AML-193 (cell line): ENCODE results near the gene CORO2B.

Source experiments
- DNase-seq, 2 experiments: peaks; one replicate each; lab custom pipeline; 2025; lab: John Stamatoyannopoulos, UW

Gene CORO2B

GRCh38 chr15:68553994-68554720 lies 24.6 kb upstream of the CORO2B start:
- peak; percentile 27 to 30 for DNase-seq

DNA sequence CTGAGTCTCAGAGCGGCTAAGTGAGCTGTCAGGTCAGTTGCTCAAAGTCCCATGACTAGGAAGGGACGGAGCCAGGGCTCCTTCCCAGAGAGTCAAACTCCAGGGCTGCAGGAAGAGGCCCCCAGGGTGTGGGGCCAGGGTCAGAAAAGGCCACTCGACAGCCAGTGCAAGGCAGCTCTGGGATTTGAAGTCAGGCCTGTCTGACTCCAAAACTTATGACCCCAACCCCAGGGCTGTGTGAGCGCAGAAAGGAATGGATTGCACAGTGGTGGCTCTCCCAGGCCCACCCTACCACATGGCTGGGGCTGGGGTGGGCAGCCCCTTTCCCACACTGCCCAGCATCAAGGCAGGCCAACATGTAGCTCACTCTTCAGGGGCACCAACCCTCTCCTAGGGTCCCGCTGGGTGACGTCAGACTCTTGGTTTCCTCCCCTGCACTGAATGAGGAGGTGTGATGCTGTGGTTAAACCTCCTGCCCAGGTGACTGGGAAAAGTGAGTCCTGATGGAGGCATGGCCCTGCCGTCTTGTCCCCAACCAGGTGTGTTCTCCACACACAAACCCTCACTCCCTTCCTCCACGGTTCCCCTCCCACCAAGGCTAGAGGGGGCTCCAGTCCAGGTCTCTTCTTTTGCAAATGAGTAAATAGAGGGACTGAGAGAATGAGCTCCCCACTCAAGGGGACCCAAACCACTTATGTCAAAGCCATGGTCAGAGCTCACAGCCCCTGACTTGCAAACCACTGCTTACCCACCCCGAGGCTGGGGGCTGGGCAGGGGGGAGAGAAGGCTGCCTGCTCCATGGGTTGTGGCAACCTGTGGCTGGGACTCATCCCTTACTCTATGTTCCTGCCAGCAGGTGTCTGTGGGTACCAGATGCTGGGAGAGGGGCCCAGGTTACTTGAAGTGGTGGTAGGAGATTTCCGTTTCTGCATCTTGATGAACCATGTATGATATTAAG lies 23.8 kb upstream of the CORO2B start:
- DNase-seq = no peak

DNA sequence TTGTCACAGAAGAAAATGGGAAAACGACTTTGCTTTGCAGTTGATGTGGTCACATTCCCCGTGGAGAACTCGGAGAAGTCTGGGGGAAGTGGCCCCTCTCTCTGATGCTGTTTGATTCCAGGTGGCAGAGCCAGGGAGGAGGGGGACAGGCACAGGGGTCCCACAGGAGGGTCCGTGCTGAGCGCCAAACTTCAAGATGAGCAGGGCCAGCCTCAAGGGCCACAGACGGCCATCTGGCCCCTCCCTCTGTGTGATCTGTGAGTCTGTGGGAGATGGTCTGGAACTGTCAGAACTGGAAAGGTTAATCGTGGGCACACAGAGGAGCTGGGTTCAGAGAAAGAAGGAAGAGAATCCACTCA lies 23.1 kb upstream of the CORO2B start:
- no peak for DNase-seq

- no peak for DNase-seq
Observed at GRCh38 chr15:68556139-68556990, 22.4 kb upstream of the CORO2B start.

GRCh38 chr15:68557469-68558317 lies 21.1 kb upstream of the CORO2B start:
- DNase-seq = no peak

DNA sequence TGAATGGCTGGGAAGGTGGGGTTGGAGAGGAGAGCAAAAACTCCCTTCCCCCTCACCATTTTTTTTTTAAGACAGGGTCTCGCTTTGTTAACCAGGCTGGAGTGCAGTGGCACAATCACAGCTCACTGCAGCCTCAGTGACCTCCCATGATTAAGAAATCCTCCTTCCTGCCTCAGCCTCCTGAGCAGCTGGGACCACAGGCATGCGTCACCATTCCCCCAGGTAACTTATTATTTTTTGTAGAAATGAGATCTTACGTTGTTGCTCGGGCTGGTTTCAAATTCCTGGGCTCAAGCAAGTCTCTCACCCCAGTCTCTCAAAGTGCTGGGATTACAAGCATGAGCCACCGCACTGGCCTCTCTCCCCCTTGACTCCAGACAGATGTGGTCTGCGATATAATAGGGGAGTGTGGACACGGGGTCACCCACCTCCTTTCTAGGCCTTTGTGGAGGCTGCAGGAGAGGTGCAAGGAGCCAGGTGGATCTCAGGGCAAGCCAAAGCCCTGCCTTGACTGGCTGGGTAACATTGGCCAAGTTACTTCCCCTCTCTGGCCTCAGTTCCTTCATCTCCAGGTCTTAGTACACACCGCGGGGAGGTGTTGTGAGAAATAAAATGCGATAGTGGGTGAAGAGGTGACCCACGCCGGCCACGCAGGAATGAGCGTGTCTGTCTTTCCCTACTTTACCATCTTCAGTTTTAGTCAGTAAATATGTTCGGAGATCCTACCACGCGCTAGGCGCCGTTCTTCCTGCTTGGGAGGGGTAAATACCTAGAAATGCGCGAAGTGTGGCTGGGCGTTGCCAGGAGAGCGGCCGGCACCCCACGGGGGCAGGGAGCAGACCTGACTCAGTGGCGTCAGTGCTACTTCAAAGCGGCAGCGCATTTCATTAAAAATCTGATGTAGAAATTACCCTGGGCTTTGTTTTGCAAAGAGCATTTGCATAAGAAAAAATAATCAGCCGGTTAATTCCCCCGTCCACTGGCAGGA lies 20.2 kb upstream of the CORO2B start:
- no peak for DNase-seq

GRCh38 chr15:68559345-68560310 lies 19.2 kb upstream of the CORO2B start:
- DNase-seq = peak in 1 of 2 experiments; percentile 37

GRCh38 chr15:68560501-68561113 lies 18.2 kb upstream of the CORO2B start:
- no peak for DNase-seq

DNA sequence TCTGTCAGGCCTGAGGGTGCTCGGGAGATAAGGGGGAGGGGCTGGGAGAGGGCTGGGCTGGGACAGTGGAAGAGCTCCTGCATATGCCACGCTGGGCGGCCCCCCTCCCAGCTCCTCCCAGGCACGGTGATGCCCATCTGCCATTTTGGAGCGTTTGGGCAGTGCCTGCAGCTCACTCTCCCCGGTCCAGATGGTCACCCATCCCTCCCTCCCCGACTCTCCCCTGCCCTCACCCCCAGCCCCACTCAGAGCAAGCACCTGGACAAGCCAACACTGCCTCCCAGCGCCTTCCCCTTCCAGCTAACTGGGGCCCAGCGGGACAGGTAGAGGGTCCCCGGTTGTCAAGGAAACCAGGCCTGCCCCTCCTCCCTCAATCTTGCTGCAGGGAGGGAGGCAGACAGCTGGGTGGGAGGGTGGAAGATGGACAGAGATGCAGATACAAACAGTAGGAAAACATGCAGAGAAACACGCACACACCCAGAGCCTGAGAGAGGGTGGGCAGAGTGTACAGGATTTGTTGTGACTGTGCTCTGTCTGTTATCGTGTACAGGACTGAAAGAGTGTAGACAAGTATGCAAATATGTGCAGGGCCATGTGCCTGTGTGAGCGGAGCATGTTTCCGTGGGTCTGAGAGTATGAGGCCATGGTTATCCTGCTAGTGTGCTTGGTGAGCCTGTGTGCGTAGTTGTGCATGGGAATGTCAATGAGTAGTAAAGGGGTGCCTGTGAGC lies 17.5 kb upstream of the CORO2B start:
- DNase-seq = no peak

GRCh38 chr15:68561901-68562300 lies 16.9 kb upstream of the CORO2B start:
- DNase-seq = no peak

GRCh38 chr15:68564173-68564572 lies 14.6 kb upstream of the CORO2B start:
- no peak for DNase-seq

DNA sequence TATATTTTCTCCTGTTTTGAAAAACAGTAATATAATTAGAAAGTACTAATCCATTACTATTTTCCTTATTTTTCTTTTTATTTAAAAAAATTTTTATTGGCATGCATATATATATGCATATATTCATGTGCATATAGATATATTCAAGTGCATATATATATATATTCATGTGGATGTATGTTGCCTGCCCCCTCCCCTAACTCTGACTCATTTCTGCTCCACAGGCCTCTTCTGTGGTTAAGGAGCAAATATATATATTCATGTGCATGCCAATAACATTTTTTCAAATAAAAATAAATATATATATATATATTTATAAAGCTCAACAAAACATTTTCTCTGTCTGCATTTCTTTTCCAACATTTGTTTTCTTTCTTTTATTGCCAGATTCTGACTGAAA lies 13.6 kb upstream of the CORO2B start:
- no peak for DNase-seq

GRCh38 chr15:68565726-68566125 lies 13.1 kb upstream of the CORO2B start:
- DNase-seq = no peak

GRCh38 chr15:68566377-68566954 lies 12.3 kb upstream of the CORO2B start:
- no peak for DNase-seq

DNA sequence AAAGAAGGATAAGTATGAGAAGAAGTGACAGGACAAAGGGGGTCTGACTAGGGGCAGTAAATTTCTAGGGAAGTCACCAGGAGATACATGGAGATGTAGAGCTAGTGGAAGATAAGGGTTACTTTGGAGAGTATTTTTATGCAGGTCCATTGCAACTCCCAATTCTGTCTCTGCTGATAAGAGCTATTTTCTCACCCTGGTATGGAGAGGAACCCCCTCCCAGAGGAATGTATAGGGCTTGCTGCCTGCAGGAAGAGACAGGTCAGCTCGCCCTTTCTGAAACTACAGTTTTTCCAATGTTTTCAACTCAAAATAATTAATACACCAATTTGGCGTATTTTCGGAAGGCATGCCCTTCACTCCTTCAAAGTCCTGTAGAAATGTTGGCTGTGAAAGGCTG lies 11.4 kb upstream of the CORO2B start:
- DNase-seq = no peak

- DNase-seq = no peak
Observed at GRCh38 chr15:68570974-68571373, 7.8 kb upstream of the CORO2B start.

DNA sequence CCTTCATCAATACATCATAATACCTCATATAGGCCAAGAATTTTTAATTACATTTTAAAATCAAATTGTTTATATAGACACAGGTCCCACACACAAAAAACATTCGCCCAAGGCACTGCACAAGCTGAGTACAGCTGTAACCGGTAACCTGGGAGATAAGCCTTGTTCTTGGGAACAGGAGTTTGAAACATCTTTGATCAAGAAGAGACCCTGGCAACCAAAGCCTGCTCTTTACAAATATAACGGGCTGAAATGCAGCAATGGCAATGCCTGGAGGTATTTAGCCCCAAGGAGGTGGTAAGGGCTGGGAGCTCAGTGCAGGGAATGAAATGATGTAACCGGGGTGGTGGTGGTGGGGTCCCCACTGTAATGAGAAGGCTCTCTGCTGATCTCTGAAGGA lies 7.2 kb upstream of the CORO2B start:
- no peak for DNase-seq
